ENCODE measurements around the gene MBNL1.
"Not testable (repeated sequence)": the region's sequence is repeated elsewhere in the genome, so short reads cannot be mapped to it uniquely, and the experiment has no call there.

The MBNL1 gene

GRCh38 chr3:152376351-152377183 is 107.8 kb downstream of the MBNL1 start:
- no peak for DNase-seq (ENCODE audit: low read depth in 3 of 3)

GRCh38 chr3:152377184-152377570 is 108.4 kb downstream of the MBNL1 start:
- DNase-seq (ENCODE audit: low read depth in 3 of 3): no peak

- no peak for DNase-seq (ENCODE audit: low read depth in 3 of 3)
These were observed 110.8 kb downstream of the MBNL1 start for GRCh38 chr3:152379415-152380042.

- no peak for DNase-seq (ENCODE audit: low read depth in 3 of 3)
These were observed 111.3 kb downstream of the MBNL1 start for GRCh38 chr3:152380043-152380442.

- no peak for DNase-seq (ENCODE audit: low read depth in 3 of 3)
These were observed 113.2 kb downstream of the MBNL1 start for GRCh38 chr3:152381881-152382295.

GRCh38 chr3:152382312-152383135 is 113.8 kb downstream of the MBNL1 start:
- DNase-seq (ENCODE audit: low read depth in 3 of 3): no peak

GRCh38 chr3:152383136-152383606 is 114.4 kb downstream of the MBNL1 start:
- DNase-seq (ENCODE audit: low read depth in 3 of 3): no peak

GRCh38 chr3:152384412-152384811 is 115.7 kb downstream of the MBNL1 start:
- no peak for DNase-seq (ENCODE audit: low read depth in 3 of 3)

- DNase-seq (ENCODE audit: low read depth in 3 of 3): no peak
These were observed 117.0 kb downstream of the MBNL1 start for GRCh38 chr3:152385761-152386160.

GRCh38 chr3:152386208-152386607 is 117.5 kb downstream of the MBNL1 start:
- no peak for DNase-seq (ENCODE audit: low read depth in 3 of 3)

GRCh38 chr3:152388631-152389030 is 119.9 kb downstream of the MBNL1 start:
- DNase-seq (ENCODE audit: low read depth in 3 of 3): no peak

GRCh38 chr3:152389316-152389934 is 120.7 kb downstream of the MBNL1 start:
- no peak for DNase-seq (ENCODE audit: low read depth in 3 of 3)

GRCh38 chr3:152390647-152391046 is 121.9 kb downstream of the MBNL1 start:
- DNase-seq (ENCODE audit: low read depth in 3 of 3): no peak

- no peak for DNase-seq (ENCODE audit: low read depth in 3 of 3)
These were observed 122.9 kb downstream of the MBNL1 start for GRCh38 chr3:152391671-152392070.

- DNase-seq (ENCODE audit: low read depth in 3 of 3): no peak
These were observed 123.6 kb downstream of the MBNL1 start for GRCh38 chr3:152392272-152392880.

GRCh38 chr3:152394246-152394645 is 125.5 kb downstream of the MBNL1 start:
- DNase-seq (ENCODE audit: low read depth in 3 of 3): no peak

GRCh38 chr3:152395764-152396163 is 127.0 kb downstream of the MBNL1 start:
- DNase-seq (ENCODE audit: low read depth in 3 of 3): no peak

- no peak for DNase-seq (ENCODE audit: low read depth in 3 of 3)
These were observed 128.1 kb downstream of the MBNL1 start for GRCh38 chr3:152396867-152397266.

GRCh38 chr3:152397348-152397747 is 128.6 kb downstream of the MBNL1 start:
- not testable (repeated sequence) for DNase-seq (ENCODE audit: low read depth in 3 of 3)

- no peak for DNase-seq (ENCODE audit: low read depth in 3 of 3)
These were observed 129.8 kb downstream of the MBNL1 start for GRCh38 chr3:152398495-152398894.

GRCh38 chr3:152399374-152399773 is 130.6 kb downstream of the MBNL1 start:
- no peak for DNase-seq (ENCODE audit: low read depth in 3 of 3)
